HL-60 (cell line): ENCODE results near the gene ARSD.

Source experiments
- TF ChIP-seq, protein P1 (sequence below): IDR thresholded peaks from one replicate; pipeline ENCODE4 v1.5.1; 2011; ENCODE audit warnings: low read length, control low read depth, inconsistent platforms; ENCODE audit not compliant: insufficient read depth
- TF ChIP-seq, protein P2 (sequence below): IDR thresholded peaks from 2 replicates; pipeline ENCODE4 v1.6.1; 2012; ENCODE audit warnings: low read depth; ENCODE audit not compliant: insufficient replicate concordance

DNA sequence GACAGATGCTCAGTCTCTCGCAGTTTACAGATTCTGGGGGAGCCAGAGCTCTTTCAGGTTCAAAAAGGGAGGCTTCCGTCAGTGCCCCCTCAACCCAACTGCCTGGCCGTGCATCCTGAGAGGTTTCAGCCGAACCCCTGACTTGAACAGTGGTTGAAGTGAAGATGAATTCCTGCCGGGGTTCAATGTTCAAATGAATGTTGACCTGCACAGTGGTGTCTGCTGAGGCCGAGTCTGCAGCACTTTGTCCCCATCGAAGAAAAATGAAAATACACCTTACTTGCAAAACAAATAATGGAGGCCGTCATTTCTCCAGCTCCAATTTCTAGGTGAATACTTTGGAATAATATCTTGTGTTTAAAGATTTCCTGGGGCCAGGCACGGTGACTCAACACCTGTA lies 66.7 kb downstream of the ARSD start:
- TF ChIP-seq, protein P1, sequence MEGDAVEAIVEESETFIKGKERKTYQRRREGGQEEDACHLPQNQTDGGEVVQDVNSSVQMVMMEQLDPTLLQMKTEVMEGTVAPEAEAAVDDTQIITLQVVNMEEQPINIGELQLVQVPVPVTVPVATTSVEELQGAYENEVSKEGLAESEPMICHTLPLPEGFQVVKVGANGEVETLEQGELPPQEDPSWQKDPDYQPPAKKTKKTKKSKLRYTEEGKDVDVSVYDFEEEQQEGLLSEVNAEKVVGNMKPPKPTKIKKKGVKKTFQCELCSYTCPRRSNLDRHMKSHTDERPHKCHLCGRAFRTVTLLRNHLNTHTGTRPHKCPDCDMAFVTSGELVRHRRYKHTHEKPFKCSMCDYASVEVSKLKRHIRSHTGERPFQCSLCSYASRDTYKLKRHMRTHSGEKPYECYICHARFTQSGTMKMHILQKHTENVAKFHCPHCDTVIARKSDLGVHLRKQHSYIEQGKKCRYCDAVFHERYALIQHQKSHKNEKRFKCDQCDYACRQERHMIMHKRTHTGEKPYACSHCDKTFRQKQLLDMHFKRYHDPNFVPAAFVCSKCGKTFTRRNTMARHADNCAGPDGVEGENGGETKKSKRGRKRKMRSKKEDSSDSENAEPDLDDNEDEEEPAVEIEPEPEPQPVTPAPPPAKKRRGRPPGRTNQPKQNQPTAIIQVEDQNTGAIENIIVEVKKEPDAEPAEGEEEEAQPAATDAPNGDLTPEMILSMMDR = no peak
- TF ChIP-seq, protein P2, sequence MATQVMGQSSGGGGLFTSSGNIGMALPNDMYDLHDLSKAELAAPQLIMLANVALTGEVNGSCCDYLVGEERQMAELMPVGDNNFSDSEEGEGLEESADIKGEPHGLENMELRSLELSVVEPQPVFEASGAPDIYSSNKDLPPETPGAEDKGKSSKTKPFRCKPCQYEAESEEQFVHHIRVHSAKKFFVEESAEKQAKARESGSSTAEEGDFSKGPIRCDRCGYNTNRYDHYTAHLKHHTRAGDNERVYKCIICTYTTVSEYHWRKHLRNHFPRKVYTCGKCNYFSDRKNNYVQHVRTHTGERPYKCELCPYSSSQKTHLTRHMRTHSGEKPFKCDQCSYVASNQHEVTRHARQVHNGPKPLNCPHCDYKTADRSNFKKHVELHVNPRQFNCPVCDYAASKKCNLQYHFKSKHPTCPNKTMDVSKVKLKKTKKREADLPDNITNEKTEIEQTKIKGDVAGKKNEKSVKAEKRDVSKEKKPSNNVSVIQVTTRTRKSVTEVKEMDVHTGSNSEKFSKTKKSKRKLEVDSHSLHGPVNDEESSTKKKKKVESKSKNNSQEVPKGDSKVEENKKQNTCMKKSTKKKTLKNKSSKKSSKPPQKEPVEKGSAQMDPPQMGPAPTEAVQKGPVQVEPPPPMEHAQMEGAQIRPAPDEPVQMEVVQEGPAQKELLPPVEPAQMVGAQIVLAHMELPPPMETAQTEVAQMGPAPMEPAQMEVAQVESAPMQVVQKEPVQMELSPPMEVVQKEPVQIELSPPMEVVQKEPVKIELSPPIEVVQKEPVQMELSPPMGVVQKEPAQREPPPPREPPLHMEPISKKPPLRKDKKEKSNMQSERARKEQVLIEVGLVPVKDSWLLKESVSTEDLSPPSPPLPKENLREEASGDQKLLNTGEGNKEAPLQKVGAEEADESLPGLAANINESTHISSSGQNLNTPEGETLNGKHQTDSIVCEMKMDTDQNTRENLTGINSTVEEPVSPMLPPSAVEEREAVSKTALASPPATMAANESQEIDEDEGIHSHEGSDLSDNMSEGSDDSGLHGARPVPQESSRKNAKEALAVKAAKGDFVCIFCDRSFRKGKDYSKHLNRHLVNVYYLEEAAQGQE = no peak
